Astrocyte of the hippocampus (primary cell): Measurements from ENCODE around the gene ASB12.

Source experiments
- DNase-seq: peaks from one replicate; pipeline ENCODE4 v3.0.0; 2011; ENCODE audit warnings: low read depth, low spot score

ASB12 gene

GRCh38 chrX:64186974-64187761 lies 43.2 kb downstream of the ASB12 start:
- DNase-seq: no peak

GRCh38 chrX:64184396-64184795 lies 46.0 kb downstream of the ASB12 start:
- DNase-seq: no peak

- DNase-seq: no peak
Observed at GRCh38 chrX:64182208-64182607, 48.2 kb downstream of the ASB12 start.

GRCh38 chrX:64176876-64177275 lies 53.5 kb downstream of the ASB12 start:
- no peak for DNase-seq
